Activated B cell treated with CpG ODN at 0.5 μM for 24 hours (primary cell): Measurements from ENCODE around the gene PTPRD. TPM values are rescaled to one million over a fixed set of nuclear protein-coding genes. Genes with fewer than 3 reads are reported as not detected.
A peak's percentile ranks its signal among the peaks of the same experiment; 100 is the strongest.

Source experiments
- ATAC-seq: fragments of 200-7000 bp; cut with Tn5 transposase; one replicate; pipeline ENCODE4 v1.10.0; 2021; ENCODE audit warnings: low read depth, mild to moderate bottlenecking, moderate library complexity
- CTCF ChIA-PET: fragments of 350-600 bp; sonication (Branson Sonifier 250); formaldehyde crosslinking; loops from one replicate; lab custom pipeline; 2021; ENCODE audit warnings: antibody characterized with exemption; lab: Charles Lee
- POLR2A ChIA-PET: fragments of 350-600 bp; sonication (Branson Sonifier 250); formaldehyde crosslinking; loops from one replicate; lab custom pipeline; 2021; ENCODE audit warnings: antibody characterized with exemption; lab: Charles Lee
- DNase-seq: peaks from one replicate; pipeline ENCODE4 v3.0.0; 2022
- H3K27ac Mint-ChIP-seq: one replicate; pipeline ENCODE4 v1.8.0; 2020; ENCODE audit warnings: mixed read lengths
- H3K27me3 Mint-ChIP-seq: one replicate; pipeline ENCODE4 v1.8.0; 2021; ENCODE audit warnings: mixed read lengths
- H3K36me3 Mint-ChIP-seq: one replicate; pipeline ENCODE4 v1.8.0; 2021; ENCODE audit warnings: low read depth, mixed read lengths
- H3K4me1 Mint-ChIP-seq: one replicate; pipeline ENCODE4 v1.8.0; 2021; ENCODE audit warnings: mixed read lengths
- H3K4me3 Mint-ChIP-seq: one replicate; pipeline ENCODE4 v1.8.0; 2020; ENCODE audit warnings: mild to moderate bottlenecking, mixed read lengths
- H3K9me3 Mint-ChIP-seq: one replicate; pipeline ENCODE4 v1.8.0; 2020; ENCODE audit warnings: mixed read lengths
- intact Hi-C: fragments of 100-400 bp; cut with micrococcal nuclease; formaldehyde crosslinking; loops from one replicate; pipeline ENCODE4 v1.15.1; 2024
- total RNA-seq: library from RNA; stranded (reverse); gene quantifications from 2 replicates; pipeline ENCODE4 v1.2.3, GENCODE V29; 2022
- TF ChIP-seq, protein P1 (sequence below): fragments of 200-600 bp; IDR thresholded peaks from one replicate; pipeline ENCODE4 v1.8.0; 2022; ENCODE audit warnings: antibody characterized with exemption, mild to moderate bottlenecking

The PTPRD gene
- total RNA-seq, 1 donor from 2014 or later, result 0.04 TPM

DNA sequence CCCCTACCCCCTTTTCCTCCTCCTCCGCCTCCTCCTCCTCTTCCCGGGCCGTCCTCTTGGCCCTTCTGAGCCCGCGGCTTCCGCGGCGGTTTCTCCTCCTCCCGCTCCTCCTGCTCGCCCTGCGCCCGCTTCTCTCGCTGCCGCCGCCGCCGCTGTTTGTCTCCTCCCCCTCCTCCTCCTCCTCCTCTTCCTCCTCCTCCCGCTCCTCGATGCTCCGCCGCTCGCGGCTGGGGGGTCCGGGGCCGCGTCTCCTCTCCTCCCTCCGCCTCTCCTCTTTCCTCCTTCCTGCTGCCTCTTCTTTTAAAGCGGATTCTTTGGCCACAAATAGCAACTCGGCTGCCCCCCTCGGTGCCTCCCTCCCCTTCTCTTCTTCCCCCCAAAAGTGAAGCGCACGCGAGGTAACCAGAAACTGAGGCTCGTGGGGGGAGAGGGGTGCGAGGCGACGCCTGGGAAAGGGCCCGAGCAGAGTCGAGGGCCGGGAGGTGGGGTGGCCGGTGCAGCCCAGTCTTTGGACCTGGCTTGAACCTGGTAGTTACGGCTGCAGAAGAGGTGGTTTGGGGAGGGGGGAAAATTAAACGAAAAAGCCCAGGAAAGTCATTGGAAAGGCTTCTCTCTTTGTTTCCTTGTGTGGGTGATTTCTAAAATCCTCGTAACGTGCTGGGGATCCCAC lies 1754.7 kb downstream of the PTPRD start:
- TF ChIP-seq, protein P1, sequence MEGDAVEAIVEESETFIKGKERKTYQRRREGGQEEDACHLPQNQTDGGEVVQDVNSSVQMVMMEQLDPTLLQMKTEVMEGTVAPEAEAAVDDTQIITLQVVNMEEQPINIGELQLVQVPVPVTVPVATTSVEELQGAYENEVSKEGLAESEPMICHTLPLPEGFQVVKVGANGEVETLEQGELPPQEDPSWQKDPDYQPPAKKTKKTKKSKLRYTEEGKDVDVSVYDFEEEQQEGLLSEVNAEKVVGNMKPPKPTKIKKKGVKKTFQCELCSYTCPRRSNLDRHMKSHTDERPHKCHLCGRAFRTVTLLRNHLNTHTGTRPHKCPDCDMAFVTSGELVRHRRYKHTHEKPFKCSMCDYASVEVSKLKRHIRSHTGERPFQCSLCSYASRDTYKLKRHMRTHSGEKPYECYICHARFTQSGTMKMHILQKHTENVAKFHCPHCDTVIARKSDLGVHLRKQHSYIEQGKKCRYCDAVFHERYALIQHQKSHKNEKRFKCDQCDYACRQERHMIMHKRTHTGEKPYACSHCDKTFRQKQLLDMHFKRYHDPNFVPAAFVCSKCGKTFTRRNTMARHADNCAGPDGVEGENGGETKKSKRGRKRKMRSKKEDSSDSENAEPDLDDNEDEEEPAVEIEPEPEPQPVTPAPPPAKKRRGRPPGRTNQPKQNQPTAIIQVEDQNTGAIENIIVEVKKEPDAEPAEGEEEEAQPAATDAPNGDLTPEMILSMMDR, result no peak
- no peak overlapping the region for H3K27ac Mint-ChIP-seq
- POLR2A ChIA-PET, result no interaction called here
- no peaks in the 10 kb centered on the region for H3K9me3 Mint-ChIP-seq
- ATAC-seq (no peak), DNase-seq (no peak)
- H3K27me3 Mint-ChIP-seq, result peaks cover 37% of the 10 kb centered on the region
- H3K4me3 Mint-ChIP-seq, result peak overlapping the region; percentile 48
- H3K4me1 Mint-ChIP-seq, result peaks cover 15% of the 10 kb centered on the region
- CTCF ChIA-PET, result no interaction called here
- intact Hi-C loops, result no loop called here
- no peaks in the 10 kb centered on the region for H3K36me3 Mint-ChIP-seq

DNA sequence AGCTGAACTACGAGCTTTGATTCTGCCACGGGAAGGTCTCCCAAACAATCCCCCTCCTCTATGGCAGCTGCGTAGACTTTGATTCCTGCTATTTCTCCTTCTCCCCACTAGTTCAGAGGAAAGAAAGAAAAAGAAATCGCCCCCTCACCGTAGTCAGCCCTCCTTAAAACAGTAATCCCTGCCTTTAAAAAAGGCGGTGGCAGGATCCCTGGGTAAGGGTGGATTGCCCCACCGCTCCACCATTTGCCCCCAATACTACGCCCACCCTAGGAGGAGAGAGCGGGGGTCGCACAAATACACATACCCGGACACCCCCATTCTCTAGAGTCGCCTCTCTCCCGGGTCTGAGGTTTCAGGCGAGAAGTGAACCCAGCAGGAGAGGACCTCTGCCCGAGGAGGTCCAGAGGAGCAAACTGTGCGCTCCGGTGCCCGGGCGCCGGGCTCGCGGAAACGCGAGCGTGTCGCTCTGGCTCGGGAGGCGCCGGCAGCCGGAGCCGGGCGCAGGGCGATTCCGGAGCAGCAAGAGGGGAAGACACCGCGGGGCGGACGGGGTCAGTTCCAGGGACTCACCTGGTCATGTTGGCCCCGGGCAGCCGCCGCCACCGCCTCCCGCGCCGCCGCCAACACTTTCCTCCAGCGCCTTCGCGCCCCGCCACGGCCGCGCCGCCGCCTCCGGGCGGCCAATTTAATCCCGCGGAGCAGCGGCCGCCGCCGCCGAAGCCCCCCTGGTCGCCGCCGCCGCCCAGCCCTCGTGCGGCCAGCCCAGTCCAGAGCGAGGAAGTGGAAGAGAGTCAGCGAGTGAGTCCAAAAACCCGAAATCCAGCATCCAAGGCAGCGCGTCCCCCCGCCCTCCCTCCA lies 1755.5 kb downstream of the PTPRD start:
- no peaks in the 10 kb centered on the region for H3K36me3 Mint-ChIP-seq
- H3K27me3 Mint-ChIP-seq, result peaks cover 37% of the 10 kb centered on the region
- ChIA-PET POLR2A (no interaction called here), CTCF (no interaction called here)
- TF ChIP-seq, protein P1, result no peak
- H3K9me3 Mint-ChIP-seq, result no peaks in the 10 kb centered on the region
- ATAC-seq (no peak), DNase-seq (no peak)
- intact Hi-C loops, result no loop called here
- H3K27ac Mint-ChIP-seq, result no peak overlapping the region
- peaks cover 15% of the 10 kb centered on the region for H3K4me1 Mint-ChIP-seq
- H3K4me3 Mint-ChIP-seq, result peak overlapping the region; percentile 38

DNA sequence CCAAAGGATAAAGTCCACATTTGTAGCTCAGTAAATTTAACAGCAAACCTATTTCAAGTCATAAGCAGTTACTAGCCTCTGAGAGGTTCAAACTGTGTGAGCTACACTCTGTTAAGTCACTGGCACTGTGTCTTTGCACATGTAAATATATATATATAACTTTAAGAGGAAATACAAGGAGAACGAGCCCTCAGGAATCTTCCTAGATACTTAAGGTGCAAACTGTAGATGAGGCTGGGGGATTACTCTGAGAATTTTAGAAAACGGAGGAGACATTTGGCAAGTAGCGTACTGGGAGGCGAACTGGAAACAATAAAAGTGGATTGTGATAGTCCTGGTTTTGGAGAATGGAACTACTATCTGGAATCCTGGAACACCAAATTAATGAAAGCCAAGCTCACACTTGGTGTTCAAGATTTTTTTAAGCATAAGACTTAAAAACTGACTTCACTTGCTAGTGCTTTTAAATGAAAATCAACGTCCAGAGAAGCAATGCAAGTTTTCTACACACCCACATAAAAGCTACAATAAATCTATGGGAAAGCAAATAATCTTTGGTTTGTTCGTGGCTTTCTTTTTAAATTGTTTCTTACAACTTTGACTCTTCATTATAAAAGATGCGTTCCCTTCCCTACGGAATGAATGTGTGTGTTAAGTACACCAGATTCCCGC lies 1756.3 kb downstream of the PTPRD start:
- CTCF ChIA-PET, result no interaction called here
- Mint-ChIP-seq H3K36me3 (no peaks in the 10 kb centered on the region), H3K9me3 (no peaks in the 10 kb centered on the region), H3K27ac (no peak overlapping the region), H3K4me1 (peaks cover 15% of the 10 kb centered on the region), H3K4me3 (peak overlapping the region; percentile 32), H3K27me3 (peaks cover 37% of the 10 kb centered on the region)
- intact Hi-C loops, result no loop called here
- TF ChIP-seq, protein P1, result no peak
- POLR2A ChIA-PET, result no interaction called here
- ATAC-seq (no peak), DNase-seq (no peak)

DNA sequence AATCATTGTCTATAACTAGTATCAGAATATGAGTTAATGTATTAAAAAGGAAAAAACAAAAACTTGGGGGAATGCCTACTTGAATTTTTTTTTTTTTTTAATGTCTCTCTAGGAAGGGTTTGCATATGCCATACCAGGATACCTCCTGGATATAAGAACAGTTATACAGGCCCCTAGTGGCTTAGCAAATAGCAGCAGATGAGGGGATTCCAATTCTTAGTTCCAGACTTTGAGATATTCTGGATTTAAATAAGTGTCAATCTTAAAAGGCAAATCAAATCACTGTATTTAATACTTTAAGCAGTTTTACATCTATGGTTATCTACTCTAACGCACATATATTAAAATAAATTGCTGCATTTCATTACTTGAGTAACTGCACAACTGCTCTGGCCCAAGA lies 1757.8 kb downstream of the PTPRD start:
- H3K27me3 Mint-ChIP-seq, result peaks cover 37% of the 10 kb centered on the region
- ChIA-PET POLR2A (no interaction called here), CTCF (no interaction called here)
- intact Hi-C loops, result no loop called here
- TF ChIP-seq, protein P1, result no peak
- H3K4me1 Mint-ChIP-seq, result peaks cover 15% of the 10 kb centered on the region
- no peak overlapping the region for H3K27ac Mint-ChIP-seq
- no peak for DNase-seq
- ATAC-seq, result no peak
- H3K9me3 Mint-ChIP-seq, result no peaks in the 10 kb centered on the region
- H3K4me3 Mint-ChIP-seq, result no peak overlapping the region
- no peaks in the 10 kb centered on the region for H3K36me3 Mint-ChIP-seq
